Right forelimb (tissue), 1 donor: Measurements from ENCODE around the gene YIF1A.

ENCODE experiments used
- DNase-seq: peaks from one replicate; pipeline ENCODE4 v3.0.0-alpha.2; 2018

The YIF1A gene

DNA sequence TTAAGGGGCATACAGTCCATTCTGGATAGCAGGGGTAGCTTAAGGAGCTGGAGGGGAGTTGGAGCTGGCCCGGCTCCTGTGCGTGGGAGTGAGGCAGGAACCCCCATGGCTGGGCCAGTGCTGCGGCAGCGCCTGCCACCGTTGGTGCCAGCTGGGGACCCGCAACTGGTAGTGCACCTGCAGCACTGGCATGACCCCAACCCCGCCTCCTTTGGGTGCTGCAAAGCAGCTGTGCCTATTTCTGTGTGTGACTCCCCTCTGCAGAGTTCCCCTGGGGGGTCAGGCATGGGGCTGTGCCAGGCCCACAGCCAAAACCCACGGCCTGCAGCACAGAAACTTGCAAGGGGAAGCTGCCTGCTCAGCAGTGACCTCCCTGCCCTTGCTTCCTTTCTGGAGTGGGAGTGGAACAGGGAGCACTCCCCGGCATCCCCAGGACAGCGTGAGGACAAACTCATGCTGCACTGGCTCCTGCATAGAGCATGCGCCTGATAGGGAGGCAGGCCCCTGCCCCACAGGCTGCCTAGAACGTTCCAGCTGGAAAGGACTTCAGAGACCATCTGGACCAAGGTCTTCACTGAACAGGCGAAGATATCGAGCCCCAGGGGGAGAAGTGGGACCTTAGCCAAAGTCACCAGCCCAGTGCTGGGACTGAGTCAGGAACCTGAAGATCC, 46.7 kb downstream of the YIF1A start:
- DNase-seq: no peak

DNA sequence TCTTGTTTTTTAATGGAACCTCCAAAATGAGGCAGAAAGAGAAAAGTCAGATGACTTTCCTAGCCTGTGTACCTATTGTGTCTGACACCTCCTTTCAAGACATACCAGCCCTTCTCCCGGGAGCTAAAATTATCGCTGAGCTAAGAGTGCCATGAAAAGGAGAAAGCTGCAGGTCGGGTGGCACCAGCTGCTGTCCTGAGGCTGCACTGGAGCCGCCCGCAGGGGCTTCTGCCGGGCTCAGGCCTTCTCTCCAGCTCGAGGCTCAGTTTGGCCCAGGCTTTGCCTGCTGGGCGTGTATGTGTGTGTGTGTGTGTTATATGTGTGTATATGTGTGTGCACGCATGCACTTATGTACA, 48.2 kb downstream of the YIF1A start:
- DNase-seq: no peak

DNA sequence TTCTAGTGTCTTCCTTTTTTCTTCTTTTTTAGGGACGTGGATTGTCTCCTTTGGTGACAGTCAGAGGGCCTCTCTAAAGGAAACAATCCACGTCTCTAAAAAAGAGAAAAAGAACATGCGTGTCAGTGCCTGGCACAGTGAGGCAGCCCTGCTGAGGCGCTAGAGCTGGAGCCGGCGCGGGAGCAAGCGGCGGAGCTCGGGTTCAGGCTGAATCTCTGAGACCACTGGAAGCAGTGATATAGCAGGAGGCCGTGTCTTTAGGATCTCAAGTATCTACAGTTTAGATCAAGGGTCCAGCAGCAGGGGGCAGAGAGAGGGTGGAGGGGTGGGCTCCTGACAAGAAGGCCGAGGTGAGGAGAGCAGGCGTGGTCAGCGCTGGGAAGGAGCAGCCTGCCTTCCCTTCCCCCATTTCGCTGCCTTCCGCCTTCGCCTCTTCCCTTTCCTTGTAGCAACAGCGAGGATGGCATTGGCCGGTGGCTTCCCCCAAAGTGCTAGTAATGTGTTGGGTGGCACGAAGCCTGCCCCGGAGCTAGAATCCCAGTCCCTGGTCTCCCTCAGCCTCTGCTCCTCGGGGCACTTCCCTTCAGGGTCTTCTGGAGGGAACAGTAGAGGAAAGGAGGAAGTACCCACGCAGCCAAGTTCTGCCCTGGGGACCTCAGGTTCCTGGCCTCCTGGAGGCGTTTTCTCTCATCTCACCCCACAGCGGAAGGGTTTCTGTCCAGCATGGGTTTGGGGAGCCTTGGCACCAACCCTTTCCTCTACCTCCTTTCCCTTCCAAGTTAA, 48.8 kb downstream of the YIF1A start:
- no peak for DNase-seq

DNA sequence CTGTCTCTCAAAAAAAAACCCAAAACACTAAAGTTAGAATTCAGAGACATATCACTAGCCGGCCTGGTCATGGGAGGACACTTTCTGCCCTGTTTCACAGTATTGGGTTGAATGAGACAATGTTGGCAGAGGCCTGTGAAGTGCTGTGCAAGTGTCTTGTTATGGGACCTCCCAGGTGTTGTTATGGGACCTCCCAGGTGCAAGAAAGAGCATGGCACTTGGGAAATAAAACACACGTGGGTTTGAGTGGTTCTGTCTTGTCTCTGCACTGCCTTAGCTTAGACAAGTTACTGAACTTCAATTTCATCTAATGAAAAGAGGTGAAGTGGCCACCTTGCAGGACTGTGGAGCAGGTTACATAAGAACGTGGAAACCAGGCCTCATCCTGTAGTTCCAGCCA, 49.4 kb downstream of the YIF1A start:
- no peak for DNase-seq

DNA sequence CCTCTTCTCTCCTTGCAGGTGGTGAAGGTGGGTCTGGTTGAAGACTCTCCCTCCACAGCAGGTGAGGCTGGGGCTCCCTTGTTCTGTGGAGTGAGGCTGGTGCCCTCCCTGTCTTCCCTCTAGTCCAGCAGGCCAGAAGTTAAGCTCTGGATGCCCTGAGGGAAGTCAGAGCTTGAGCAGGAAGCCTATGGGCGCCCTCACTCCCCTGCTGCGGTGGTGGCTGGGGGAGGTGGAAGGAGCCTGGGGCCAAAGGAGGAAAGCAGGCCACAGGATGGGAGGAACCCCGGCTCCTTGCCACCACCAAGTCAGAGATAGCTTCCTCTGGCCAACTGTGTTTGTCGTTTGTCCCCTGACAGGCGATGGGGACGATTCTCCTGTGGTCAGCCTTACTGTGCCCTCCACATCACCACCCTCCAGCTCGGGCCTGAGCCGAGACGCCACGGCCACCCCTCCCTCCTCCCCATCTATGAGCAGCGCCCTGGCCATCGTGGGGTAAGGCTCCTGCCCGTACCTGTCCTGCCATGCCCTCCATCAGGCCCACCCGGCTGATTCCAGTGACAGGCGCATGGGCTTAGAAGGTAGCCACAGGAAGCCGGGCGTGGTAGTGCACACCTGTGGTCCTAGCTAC, 50.0 kb downstream of the YIF1A start:
- no peak for DNase-seq

DNA sequence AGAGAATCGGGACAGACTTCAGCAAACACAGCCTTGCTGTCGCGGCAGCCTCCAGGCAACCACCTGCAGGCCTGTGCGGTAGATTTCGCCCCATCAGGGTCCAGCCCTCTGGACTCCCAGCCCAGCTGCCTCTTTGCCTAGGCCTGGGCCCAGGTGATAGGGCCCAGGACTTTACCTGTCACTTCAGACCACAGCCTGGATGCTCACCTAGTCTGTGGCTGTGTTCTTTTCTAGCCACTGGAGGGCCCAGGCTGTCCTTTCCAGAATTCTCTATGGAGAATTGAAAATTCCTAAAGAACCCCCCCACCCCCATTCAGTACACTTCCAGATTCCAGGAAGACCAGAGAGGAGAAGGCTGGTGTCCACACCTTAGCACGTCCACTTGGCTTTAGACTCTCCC, 51.1 kb downstream of the YIF1A start:
- no peak for DNase-seq

DNA sequence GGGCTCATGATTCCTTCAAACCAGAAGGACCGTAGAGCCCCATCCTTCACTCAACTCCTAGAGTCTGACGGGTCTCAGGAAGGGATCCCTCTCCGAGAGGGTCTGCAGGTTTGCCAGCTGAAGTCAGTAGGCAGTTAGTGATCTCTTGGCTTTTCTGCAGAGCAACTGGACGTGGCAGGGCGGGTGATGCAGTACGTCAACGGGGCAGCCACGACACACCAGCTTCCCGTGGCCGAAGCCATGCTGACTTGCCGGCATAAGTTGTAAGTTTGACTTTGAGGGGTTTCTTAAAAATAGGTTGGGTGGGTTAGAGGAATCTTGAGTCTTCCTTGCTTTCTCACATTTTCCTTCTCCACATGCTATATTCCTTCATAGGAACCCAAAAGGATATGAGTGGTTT, 53.8 kb downstream of the YIF1A start:
- DNase-seq: no peak
